Measurements from ENCODE around the gene NLGN1.

DNA sequence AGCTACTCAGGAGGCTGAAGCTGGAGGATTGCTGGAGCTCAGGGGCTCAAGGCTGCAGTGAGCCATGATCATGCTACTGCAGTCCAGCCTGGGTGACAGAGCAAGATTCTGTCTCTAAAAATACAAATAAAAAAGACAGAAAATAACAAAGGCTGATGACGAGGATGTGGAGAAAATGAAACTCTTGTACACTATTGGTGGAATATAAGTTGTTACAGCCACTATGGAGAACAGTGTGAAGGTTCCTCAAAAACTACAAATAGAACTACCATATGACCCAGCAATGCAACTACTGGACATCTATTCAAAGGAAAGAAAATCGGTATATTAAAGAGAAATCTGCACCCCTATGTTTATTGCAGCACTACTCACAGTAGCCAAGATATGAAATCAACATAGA is 934.8 kb downstream of the NLGN1 start:
- TF ChIP-seq CTCF (IDR thresholded peaks at IDR 0.05) = no peak
- TF ChIP-seq EZH2 (IDR thresholded peaks at IDR 0.05) = no peak
